HepG2 (cell line): ENCODE results near the gene ARL11. TPM values are rescaled to one million over a fixed set of nuclear protein-coding genes. Genes with fewer than 3 reads are reported as not detected.

Experiments
- ISL2 ChIP-seq: sonication (generic); formaldehyde crosslinking; IDR thresholded peaks from 2 replicates; pipeline ENCODE4 v1.5.0; 2020; ENCODE audit warnings: missing genetic modification reagents
- NFYB ChIP-seq: sonication (generic); formaldehyde crosslinking; IDR thresholded peaks from 2 replicates; pipeline ENCODE4 v1.4.0; 2020; ENCODE audit warnings: missing genetic modification reagents
- PHF20 ChIP-seq: sonication (generic); formaldehyde crosslinking; IDR thresholded peaks from 2 replicates; pipeline ENCODE4 v1.5.0; 2020; ENCODE audit warnings: mild to moderate bottlenecking, missing genetic modification reagents
- ZIK1 ChIP-seq: sonication (generic); formaldehyde crosslinking; IDR thresholded peaks from 2 replicates; pipeline ENCODE4 v1.5.0; 2020; ENCODE audit warnings: mild to moderate bottlenecking, low read depth, missing genetic modification reagents, borderline replicate concordance
- ZMAT3 ChIP-seq: sonication (generic); formaldehyde crosslinking; conservative IDR thresholded peaks from 2 replicates; pipeline ENCODE4 v1.7.0; 2021; ENCODE audit warnings: missing genetic modification reagents
- ZNF205 ChIP-seq: IDR thresholded peaks from 2 replicates; pipeline ENCODE4 v1.6.1; 2018; ENCODE audit warnings: missing biosample characterization, missing genetic modification reagents
- ZNF34 ChIP-seq: sonication (generic); formaldehyde crosslinking; IDR thresholded peaks from 2 replicates; pipeline ENCODE4 v1.4.0; 2020; ENCODE audit warnings: mild to moderate bottlenecking, missing genetic modification reagents, borderline replicate concordance
- ZNF879 ChIP-seq: sonication (generic); formaldehyde crosslinking; IDR thresholded peaks from 2 replicates; pipeline ENCODE4 v1.8.1; 2023; ENCODE audit warnings: missing genetic modification reagents
- polyA plus RNA-seq, 8 experiments: library from polyadenylated mRNA; depleted of rRNA in 3 of 8; stranded (reverse) in 7 of 8; unstranded in 1 of 8; fragments of >200 nt; fragmentation: Illumina TruSeq in 4 of 8; extraction: Trizol in 4 of 8; gene quantifications; 2 replicates each; pipeline versions ENCODE4 v1.2.1 to v1.2.3, GENCODE V29; 2011 to 2016; ENCODE audit warnings: low read depth in 4 of 8, missing spikeins in 1 of 8, mixed read lengths in 1 of 8; ENCODE audit not compliant: insufficient read depth in 1 of 8
- total RNA-seq, 5 experiments: library from RNA; depleted of rRNA; stranded (reverse); fragments of >200 nt; fragmentation: Illumina TruSeq; extraction: Trizol; gene quantifications; 2 replicates each; pipeline ENCODE4 v1.2.3, GENCODE V29; 2016; ENCODE audit warnings: low read depth in 1 of 5
- TF ChIP-seq, protein P1 (sequence below): sonication (generic); formaldehyde crosslinking; IDR thresholded peaks from 2 replicates; pipeline ENCODE4 v1.4.0; 2020; ENCODE audit warnings: mild to moderate bottlenecking, missing genetic modification reagents
- TF ChIP-seq, protein P2 (sequence below): IDR thresholded peaks from 2 replicates; pipeline ENCODE4 v1.6.1; 2012; ENCODE audit warnings: inconsistent platforms
- TF ChIP-seq, protein P3 (sequence below), 2 experiments: sonication (generic) in 1 of 2; formaldehyde crosslinking in 1 of 2; IDR thresholded peaks; 2 replicates each; pipeline versions ENCODE4 v1.4.0 to v1.6.1; 2018 to 2020; ENCODE audit warnings: missing genetic modification reagents in 2 of 2, borderline replicate concordance in 1 of 2, low read depth in 1 of 2, mild to moderate bottlenecking in 1 of 2, missing biosample characterization in 1 of 2
- TF ChIP-seq, protein P4 (sequence below): IDR thresholded peaks from 2 replicates; pipeline ENCODE4 v1.6.1; 2018; ENCODE audit warnings: missing genetic modification reagents, mild to moderate bottlenecking, missing compliant biosample characterization
- TF ChIP-seq, protein P5 (sequence below): IDR thresholded peaks from 2 replicates; pipeline ENCODE4 v1.6.1; 2016; ENCODE audit warnings: low read depth, borderline replicate concordance

Gene ARL11
- total and polyA plus RNA-seq, 2 of the 13 experiments (the other 11 are each of a cell fraction or from before 2014, with no cell fraction given) = 0.04 to 0.22 TPM

DNA sequence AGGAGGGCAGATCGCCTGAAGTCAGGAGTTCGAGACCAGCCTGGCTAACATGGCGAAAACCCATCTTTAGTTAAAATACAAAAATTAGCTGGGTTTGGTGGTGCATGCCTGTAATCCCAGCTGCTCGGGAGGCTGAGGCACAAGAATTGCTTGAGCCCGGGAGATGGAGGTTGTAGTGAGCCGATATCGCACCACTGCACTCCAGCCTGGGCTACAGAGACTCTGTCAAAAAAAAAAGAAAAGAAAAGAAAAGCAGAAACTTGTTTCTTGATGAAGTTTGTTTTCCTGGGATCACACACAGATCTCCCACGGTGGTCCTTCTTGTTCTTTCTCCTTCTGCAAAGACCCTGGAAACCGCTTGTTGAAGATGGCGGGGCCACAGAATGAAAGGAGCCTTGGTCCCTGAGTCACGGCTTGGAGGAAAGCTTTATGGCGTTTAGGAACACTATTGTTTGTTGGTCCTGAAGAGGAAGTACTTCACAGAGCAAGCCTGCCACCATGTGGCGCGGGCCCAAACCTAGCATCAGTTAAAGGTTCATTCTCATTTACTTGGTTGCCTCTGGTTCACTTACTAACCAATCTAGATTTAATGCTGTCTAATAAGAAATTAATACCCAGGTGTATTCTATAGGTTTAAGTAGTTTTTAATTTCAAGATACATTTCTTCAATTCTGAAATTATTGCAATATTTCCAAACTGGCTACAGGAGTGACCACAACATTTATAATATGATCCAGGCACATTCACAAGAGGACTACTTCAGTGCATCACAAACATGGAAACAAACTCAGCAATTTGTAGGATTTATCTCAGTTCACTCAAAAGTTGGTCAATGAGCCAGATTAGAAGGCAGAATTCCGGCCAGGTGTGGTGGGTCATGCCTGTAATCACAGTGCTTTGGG lies 21.3 kb upstream of the ARL11 start (continued):
- TF ChIP-seq, protein P1, sequence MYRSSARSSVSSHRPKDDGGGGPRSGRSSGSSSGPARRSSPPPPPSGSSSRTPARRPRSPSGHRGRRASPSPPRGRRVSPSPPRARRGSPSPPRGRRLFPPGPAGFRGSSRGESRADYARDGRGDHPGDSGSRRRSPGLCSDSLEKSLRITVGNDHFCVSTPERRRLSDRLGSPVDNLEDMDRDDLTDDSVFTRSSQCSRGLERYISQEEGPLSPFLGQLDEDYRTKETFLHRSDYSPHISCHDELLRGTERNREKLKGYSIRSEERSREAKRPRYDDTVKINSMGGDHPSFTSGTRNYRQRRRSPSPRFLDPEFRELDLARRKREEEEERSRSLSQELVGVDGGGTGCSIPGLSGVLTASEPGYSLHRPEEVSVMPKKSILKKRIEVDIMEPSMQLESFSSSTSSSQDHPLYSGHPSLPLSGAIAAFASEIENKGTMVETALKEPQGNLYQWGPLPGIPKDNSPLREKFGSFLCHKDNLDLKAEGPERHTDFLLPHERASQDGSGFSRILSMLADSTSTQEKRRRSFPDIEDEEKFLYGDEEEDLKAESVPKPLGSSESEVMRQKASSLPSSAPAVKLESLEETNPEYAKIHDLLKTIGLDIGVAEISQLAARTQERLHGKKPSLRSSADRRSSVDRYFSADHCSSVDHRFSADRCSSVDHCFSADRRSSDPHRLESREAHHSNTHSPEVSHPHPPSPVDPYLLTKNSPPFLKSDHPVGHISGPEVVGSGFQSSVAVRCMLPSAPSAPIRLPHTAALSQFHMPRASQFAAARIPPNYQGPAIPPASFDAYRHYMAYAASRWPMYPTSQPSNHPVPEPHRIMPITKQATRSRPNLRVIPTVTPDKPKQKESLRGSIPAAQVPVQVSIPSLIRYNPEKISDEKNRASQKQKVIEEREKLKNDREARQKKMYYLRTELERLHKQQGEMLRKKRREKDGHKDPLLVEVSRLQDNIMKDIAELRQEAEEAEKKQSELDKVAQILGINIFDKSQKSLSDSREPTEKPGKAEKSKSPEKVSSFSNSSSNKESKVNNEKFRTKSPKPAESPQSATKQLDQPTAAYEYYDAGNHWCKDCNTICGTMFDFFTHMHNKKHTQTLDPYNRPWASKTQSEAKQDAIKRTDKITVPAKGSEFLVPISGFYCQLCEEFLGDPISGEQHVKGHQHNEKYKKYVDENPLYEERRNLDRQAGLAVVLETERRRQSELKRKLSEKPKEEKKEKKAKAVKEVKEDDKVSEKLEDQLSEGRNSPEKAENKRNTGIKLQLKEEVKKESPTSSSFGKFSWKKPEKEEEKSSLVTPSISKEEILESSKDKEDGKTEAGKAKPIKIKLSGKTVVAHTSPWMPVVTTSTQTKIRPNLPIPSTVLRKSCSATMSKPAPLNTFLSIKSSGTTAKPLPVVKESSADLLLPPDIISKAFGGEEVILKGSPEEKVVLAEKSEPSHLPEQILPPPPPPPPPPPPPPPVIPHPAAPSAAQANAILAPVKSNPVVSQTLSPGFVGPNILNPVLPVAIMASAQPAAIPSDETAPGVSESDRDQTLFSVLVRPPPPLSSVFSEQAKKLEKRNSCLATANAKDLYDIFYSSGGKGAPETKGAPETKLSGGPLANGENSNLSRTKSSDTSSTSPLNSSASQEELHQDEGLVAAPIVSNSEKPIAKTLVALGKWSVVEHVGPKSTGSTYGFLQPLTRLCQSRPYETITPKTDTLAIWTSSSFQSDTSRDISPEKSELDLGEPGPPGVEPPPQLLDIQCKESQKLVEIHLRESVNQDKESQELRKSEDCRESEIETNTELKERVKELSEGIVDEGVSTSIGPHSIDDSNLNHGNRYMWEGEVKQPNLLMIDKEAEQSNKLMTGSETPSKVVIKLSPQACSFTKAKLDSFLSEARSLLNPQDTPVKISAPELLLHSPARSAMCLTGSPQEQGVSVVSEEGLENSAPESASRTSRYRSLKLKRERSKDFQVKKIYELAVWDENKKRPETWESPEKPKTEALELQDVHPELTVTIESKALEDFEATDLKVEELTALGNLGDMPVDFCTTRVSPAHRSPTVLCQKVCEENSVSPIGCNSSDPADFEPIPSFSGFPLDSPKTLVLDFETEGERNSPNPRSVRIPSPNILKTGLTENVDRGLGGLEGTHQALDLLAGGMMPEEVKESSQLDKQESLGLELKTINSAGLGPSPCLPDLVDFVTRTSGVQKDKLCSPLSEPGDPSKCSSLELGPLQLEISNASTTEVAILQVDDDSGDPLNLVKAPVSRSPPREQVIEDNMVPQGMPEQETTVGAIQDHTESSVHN (CRISPR knock-in tag) = no peak
- TF ChIP-seq ZNF879 (no peak), ZNF34 (CRISPR knock-in tag) (no peak), ZIK1 (CRISPR knock-in tag) (no peak), PHF20 (CRISPR knock-in tag) (no peak), NFYB (CRISPR knock-in tag) (no peak), ZMAT3 (CRISPR knock-in tag) (no peak), ZNF205 (CRISPR knock-in tag) (no peak), ISL2 (CRISPR knock-in tag) (0 out of 2 replicates have a peak, but pooled peaks have one; percentile 17)
- TF ChIP-seq, protein P2, sequence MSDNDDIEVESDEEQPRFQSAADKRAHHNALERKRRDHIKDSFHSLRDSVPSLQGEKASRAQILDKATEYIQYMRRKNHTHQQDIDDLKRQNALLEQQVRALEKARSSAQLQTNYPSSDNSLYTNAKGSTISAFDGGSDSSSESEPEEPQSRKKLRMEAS = no peak
- TF ChIP-seq, protein P3, sequence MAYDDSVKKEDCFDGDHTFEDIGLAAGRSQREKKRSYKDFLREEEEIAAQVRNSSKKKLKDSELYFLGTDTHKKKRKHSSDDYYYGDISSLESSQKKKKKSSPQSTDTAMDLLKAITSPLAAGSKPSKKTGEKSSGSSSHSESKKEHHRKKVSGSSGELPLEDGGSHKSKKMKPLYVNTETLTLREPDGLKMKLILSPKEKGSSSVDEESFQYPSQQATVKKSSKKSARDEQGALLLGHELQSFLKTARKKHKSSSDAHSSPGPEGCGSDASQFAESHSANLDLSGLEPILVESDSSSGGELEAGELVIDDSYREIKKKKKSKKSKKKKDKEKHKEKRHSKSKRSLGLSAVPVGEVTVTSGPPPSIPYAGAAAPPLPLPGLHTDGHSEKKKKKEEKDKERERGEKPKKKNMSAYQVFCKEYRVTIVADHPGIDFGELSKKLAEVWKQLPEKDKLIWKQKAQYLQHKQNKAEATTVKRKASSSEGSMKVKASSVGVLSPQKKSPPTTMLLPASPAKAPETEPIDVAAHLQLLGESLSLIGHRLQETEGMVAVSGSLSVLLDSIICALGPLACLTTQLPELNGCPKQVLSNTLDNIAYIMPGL (CRISPR knock-in tag; IDR thresholded peaks at IDR 0.05; ENCODE audit: borderline replicate concordance in 1 of 2, low read depth in 1 of 2) = peak; percentile 44 to 50; a peak in 2 of 4 replicates
- TF ChIP-seq, protein P4, sequence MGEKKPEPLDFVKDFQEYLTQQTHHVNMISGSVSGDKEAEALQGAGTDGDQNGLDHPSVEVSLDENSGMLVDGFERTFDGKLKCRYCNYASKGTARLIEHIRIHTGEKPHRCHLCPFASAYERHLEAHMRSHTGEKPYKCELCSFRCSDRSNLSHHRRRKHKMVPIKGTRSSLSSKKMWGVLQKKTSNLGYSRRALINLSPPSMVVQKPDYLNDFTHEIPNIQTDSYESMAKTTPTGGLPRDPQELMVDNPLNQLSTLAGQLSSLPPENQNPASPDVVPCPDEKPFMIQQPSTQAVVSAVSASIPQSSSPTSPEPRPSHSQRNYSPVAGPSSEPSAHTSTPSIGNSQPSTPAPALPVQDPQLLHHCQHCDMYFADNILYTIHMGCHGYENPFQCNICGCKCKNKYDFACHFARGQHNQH (CRISPR knock-in tag) = peak; percentile 62
- TF ChIP-seq, protein P5, sequence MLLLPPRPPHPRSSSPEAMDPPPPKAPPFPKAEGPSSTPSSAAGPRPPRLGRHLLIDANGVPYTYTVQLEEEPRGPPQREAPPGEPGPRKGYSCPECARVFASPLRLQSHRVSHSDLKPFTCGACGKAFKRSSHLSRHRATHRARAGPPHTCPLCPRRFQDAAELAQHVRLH (CRISPR knock-in tag) = no peak
